ENCODE results near the gene SSR4. TPM values are rescaled to one million over a fixed set of nuclear protein-coding genes. Genes with fewer than 3 reads are reported as not detected.

Gene SSR4
- total and polyA plus RNA-seq, 2 donors (not counting 1 experiment from before 2014, with no cell fraction given) = 134 to 297 TPM

GRCh38 chrX:153804621-153805020, 10.2 kb downstream of the SSR4 start:
- H3K4me3 ChIP-seq (ENCODE audit: control extremely low read depth in 1 of 5, extremely low read depth in 1 of 5, insufficient read depth in 1 of 5, low read depth in 2 of 5, low read length in 4 of 5) = no peak overlapping the region
- no peak overlapping the region for H3K4me2 ChIP-seq (replicated peaks; ENCODE audit: low read depth, low read length, poor library complexity, severe bottlenecking)
- H3K9me3 Mint-ChIP-seq (ENCODE audit: insufficient read depth) = no peaks in the 10 kb centered on the region
- no peaks in the 10 kb centered on the region for H3K4me1 Mint-ChIP-seq
- intact Hi-C loops (cut with micrococcal nuclease) = no loop called here
- H3K4me3 Mint-ChIP-seq = no peak overlapping the region
- H3K27ac Mint-ChIP-seq = no peak overlapping the region
- no peaks in the 10 kb centered on the region for H3K4me1 ChIP-seq (ENCODE audit: control insufficient read depth in 2 of 2, insufficient read depth in 2 of 2, low read length in 2 of 2)
- ChIA-PET CTCF (interaction anchor here (0.7 kb wide), 1 partner anchor 605 kb away, joined by 3 read pairs; the partner anchor contains the start of gene DNASE1L1), POLR2A (no interaction called here)
- no peaks in the 10 kb centered on the region for H3K36me3 ChIP-seq (replicated peaks in 1 of 2; ENCODE audit: control extremely low read depth in 1 of 2, control insufficient read depth in 1 of 2, extremely low read depth in 1 of 2, insufficient read depth in 2 of 2, low read length in 1 of 2)
- H3K9me3 ChIP-seq (ENCODE audit: control extremely low read depth in 1 of 3, control insufficient read depth in 2 of 3, insufficient read depth in 1 of 3, low read length in 2 of 3) = no peaks in the 10 kb centered on the region
- DNase-seq = no peak
- ATAC-seq (ENCODE audit: low read depth) = no peak
- H4K20me1 ChIP-seq (ENCODE audit: control insufficient read depth, insufficient read depth, low read length, poor library complexity, severe bottlenecking) = no peaks in the 10 kb centered on the region
- H3K27me3 Mint-ChIP-seq = no peaks in the 10 kb centered on the region
- no peaks in the 10 kb centered on the region for H3K27me3 ChIP-seq (replicated peaks in 1 of 4; ENCODE audit: control extremely low read depth in 1 of 4, control insufficient read depth in 3 of 4, insufficient read depth in 4 of 4, low read length in 3 of 4)
- TF ChIP-seq EZH2 (IDR thresholded peaks at IDR 0.05; ENCODE audit: borderline replicate concordance, insufficient read depth, low read depth, low read length, poor library complexity, severe bottlenecking) (no peak), CTCF (IDR thresholded peaks at IDR 0.05) (no peak)
- H2AFZ ChIP-seq (ENCODE audit: insufficient read depth, low read depth, low read length, poor library complexity, severe bottlenecking) = no peak overlapping the region
- no peak overlapping the region for H3K27ac ChIP-seq (ENCODE audit: low read length in 2 of 2)
- WGBS (ENCODE audit: insufficient coverage) = 94% methylated on average over 18 of the region's 25 CpGs
- H3K79me2 ChIP-seq (ENCODE audit: control insufficient read depth, insufficient read depth, low read length) = no peaks in the 10 kb centered on the region
- no peak overlapping the region for H3K9ac ChIP-seq (ENCODE audit: low read length)

GRCh38 chrX:153805436-153805835, 11.0 kb downstream of the SSR4 start:
- Histone ChIP-seq H3K4me3 (ENCODE audit: control extremely low read depth in 1 of 5, extremely low read depth in 1 of 5, insufficient read depth in 1 of 5, low read depth in 2 of 5, low read length in 4 of 5) (no peak overlapping the region), H3K27ac (ENCODE audit: low read length in 2 of 2) (no peak overlapping the region), H3K27me3 (replicated peaks in 1 of 4; ENCODE audit: control extremely low read depth in 1 of 4, control insufficient read depth in 3 of 4, insufficient read depth in 4 of 4, low read length in 3 of 4) (no peaks in the 10 kb centered on the region), H3K4me2 (replicated peaks; ENCODE audit: low read depth, low read length, poor library complexity, severe bottlenecking) (no peak overlapping the region), H3K79me2 (ENCODE audit: control insufficient read depth, insufficient read depth, low read length) (no peaks in the 10 kb centered on the region), H4K20me1 (ENCODE audit: control insufficient read depth, insufficient read depth, low read length, poor library complexity, severe bottlenecking) (no peaks in the 10 kb centered on the region), H2AFZ (ENCODE audit: insufficient read depth, low read depth, low read length, poor library complexity, severe bottlenecking) (no peak overlapping the region), H3K4me1 (ENCODE audit: control insufficient read depth in 2 of 2, insufficient read depth in 2 of 2, low read length in 2 of 2) (no peaks in the 10 kb centered on the region), H3K9me3 (ENCODE audit: control extremely low read depth in 1 of 3, control insufficient read depth in 2 of 3, insufficient read depth in 1 of 3, low read length in 2 of 3) (no peaks in the 10 kb centered on the region), H3K9ac (ENCODE audit: low read length) (no peak overlapping the region), H3K36me3 (replicated peaks in 1 of 2; ENCODE audit: control extremely low read depth in 1 of 2, control insufficient read depth in 1 of 2, extremely low read depth in 1 of 2, insufficient read depth in 2 of 2, low read length in 1 of 2) (no peaks in the 10 kb centered on the region)
- Mint-ChIP-seq H3K27ac (no peak overlapping the region), H3K4me1 (no peaks in the 10 kb centered on the region), H3K4me3 (no peak overlapping the region), H3K9me3 (ENCODE audit: insufficient read depth) (no peaks in the 10 kb centered on the region), H3K27me3 (no peaks in the 10 kb centered on the region)
- DNase-seq = no peak
- ChIA-PET POLR2A (no interaction called here), CTCF (no interaction called here)
- WGBS (ENCODE audit: insufficient coverage) = 88% methylated on average over 13 of the region's 13 CpGs
- TF ChIP-seq EZH2 (IDR thresholded peaks at IDR 0.05; ENCODE audit: borderline replicate concordance, insufficient read depth, low read depth, low read length, poor library complexity, severe bottlenecking) = no peak
- intact Hi-C loops (cut with micrococcal nuclease) = no loop called here
- no peak for ATAC-seq (ENCODE audit: low read depth)

All from B cell (primary cell).